HG03571 (cell line): ENCODE results near the gene COL13A1.

Experiments used
- ATAC-seq: cut with Tn5 transposase; IDR thresholded peaks from one replicate; pipeline ENCODE4 v1.9.1; 2021; ENCODE audit not compliant: unreplicated experiment

COL13A1 gene

DNA sequence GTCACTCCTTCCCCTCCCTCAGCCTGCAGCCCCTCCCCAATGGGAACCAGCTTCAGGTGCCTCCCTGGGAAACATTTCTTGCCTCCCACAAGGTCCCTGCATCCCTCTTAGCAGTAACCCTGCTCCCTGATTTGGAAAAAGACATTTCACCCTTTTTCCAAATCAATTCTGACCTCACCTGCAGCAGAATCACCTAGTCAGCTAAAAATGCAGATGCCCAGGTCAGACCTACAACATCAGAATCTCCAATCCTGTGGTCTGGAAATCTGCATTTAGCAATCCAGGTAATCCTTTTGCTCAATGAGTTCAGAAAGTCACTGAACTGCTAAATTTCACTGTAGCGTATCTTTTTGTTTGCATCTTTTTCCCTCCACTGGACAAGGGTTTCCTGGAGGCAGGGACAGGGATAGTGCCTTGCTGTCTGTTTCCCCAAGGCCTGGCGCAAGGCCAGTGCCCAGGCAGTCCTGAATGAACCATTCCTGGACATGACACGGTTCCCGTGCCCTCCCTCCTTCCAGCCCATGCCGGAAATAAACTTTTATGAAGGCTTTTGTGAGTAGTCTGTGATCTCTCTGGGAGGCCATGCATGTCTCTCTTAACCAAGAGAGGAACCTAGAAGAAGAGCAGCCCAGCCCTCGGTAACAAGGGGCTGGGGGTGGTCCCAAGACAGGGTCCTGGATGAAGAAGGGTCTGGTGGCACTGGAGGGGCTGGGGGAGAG is 44.0 kb downstream of the COL13A1 start:
- no peak for ATAC-seq

DNA sequence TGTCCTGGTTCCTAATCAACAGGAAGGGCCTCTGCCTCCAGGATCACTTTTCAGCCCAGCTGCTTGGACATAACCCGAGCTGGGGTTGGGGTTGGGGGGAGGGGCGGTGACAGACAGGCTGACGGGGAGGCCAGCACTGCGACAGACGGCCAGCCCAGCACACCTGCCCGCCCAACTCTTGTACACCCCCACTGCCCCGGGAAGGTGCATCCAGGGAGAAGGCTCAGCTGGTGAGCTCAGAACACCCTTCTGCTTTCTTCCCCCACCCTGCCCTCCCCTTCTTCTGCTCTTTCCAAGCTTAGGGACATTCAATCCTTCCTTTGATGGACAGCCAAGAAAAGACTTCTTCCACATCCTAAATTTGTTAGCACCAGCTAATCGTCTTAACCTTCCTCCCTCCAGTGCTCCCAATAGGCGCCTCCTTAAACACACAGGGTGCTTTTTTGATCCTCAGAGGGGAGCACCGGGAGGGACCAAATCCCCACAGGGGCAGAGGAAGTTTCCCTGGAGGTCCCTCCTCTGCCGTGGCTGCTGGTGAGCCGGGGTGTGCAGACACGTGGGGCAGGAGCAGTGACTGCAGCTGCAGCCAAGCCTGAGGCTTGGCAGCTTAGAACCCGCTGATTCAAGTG is 44.7 kb downstream of the COL13A1 start:
- no peak for ATAC-seq

DNA sequence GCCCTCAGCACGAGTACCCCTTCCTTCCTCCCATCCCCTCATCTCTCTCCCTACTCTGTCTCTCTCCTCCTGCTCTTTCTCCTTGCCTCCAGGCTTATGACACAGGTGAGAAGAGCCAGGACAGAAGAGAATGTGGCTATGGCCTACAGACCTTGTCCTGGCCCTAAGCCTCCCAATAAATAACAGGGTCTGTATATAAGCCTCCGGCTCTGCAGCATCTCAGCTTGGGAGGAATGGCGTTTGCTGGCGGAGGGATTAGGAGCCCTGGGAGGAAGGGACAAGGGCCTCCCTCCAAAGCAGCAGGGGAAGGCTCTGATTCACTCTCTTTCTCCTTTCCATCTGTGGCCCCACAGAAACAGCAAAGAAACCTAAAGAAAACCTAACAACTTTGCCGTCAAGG is 45.8 kb downstream of the COL13A1 start:
- no peak for ATAC-seq

DNA sequence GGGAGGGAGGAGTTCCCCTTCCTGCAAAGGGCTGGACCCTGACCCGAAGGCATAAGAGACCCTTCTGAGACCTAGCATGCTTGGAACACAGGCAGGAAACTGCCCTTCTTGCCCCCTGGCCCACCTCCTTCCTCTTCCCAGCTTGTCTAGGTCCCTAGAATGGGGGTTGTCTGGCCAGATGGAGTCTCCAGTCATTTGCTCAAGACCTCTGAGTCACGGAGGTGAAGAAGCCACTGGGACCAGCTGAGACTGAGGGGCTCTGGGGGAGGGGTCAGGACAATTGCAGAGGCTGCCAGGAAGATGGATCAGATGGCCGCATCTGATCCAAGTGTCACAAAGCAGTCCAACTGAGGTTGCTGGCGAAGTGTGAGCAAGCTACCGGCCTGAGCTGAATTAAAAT is 46.2 kb downstream of the COL13A1 start:
- ATAC-seq: no peak

DNA sequence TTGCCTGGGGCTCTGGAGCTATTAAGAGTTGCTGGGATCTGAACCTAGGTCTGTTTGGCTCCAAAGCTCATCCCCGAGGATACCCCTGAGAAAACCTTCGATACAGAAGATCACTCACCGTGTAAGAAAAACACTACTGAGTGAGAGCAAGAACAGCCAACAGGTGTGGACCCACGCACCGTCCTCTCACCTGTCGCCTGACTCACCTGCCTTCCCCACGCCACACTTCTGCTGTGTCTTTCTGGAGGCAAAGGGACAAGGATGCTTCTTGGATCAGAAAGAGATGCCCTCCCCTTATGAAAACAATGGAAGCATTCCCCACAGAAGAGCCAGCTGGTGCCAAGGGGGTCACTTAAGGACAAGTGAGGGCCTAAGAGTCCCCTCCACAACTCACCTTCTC is 46.7 kb downstream of the COL13A1 start:
- ATAC-seq: no peak

DNA sequence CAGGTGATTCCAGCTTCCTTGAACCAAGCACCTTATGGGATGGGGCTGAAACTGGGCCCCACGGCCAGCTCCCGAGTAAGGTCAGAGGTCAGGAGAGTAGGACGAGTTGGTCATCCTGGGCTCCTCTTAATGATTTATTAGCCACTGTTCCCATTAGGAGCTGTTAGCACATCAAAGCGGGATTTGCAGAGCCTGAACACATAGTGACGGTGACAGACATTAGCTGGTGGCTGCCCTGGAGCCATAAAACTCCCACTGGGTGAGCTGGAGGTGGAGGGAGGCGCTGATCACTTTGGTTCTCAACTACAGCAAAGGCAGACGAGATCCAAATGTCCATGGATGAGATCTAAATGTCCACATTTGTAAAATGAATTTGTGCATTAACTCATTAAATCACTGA is 48.1 kb downstream of the COL13A1 start:
- no peak for ATAC-seq

DNA sequence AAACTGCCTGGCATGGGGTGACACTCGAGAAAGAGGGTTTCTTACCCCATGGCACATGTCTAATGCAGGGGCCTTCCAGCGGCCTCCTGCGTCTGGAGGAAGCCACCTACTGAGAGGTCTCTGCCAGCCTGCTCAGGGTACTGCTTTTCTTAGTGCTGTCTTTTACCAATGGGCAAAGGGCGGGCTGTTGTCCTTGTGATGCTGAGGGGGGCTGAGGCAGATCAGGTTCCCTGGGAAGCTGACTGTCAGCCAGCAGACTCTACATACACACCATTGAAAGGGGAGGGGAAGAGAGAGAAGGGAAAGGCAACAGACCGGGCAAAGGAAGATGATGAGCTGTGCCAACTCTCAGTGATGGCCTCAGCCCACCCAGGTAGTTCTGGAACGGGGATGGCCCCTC is 48.7 kb downstream of the COL13A1 start:
- no peak for ATAC-seq

DNA sequence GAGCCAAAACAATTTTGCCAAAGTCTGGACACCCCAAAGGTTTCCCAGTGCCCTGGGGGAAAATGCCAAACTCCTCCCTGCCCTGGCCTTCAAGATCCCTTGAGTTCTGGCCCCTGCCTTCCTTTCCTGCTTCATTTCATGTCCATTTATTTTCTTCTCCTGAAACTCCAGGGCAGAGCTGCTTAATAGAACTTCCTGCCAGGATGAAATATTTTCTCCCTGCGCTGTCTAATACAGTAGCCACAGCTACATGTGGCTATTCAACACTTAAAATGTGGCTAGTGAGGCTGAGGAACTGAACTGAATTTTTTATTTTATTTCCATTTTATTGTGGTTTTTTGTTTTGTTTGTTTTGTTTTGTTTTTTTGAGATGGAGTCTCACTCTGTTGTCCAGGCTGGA is 49.6 kb downstream of the COL13A1 start:
- no peak for ATAC-seq

DNA sequence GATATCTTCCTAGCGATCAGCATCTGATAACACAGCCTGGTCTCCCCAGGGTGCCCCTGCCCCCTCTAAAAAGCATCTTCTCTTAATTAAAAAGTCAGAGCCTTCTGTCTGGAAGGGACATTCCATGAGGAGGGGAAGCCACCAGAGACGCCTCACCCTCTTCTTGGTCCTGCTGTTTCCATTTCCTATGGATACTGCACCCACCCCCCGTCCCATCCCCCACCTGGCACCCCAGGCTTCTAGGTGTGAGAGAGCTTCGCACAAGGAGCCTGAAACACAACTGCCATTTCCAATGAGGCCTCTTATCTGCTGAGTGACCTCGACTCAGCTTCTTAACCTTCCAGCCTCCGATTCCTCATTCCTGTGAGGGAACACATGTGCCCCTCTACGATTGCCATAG is 51.4 kb downstream of the COL13A1 start:
- ATAC-seq: no peak

DNA sequence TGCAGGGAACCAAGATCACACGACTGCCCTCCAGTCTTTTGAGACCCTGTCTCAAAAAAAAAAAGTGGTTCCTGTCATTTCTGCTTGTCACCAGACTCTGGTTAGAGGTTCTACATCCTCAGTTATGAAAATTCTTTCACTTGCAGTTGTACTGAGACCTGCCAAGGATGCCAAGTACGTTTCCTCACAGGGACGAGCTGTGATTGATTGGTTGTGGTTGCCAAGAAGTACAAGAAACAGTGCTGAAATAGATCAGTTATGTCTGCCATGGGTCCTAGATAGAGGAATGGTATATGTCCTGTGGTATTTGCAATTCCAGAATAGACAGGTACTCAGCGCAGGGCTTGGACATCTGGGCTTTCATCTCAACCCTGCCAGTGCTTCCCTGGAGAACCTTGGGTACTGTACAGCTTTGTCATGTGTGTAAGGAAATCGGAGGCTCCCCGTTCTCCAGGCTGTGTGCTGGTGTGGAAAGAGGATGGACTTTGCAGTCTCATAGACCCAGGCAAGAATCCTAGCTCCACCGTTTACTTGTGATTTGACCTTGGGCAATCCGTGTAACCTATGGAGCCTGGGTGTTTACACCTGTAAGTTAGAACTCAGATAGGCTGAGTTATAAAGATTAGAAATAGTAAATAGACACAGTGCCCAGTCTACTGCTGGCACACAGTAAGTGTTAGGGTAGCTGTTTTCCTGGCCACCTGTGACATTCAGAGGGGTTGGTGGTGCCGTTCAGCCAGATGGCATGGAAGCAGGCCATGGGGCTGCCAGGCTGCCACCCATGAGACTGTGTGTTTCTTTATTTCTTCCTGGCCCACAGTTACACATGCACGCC is 53.0 kb downstream of the COL13A1 start:
- no peak for ATAC-seq

DNA sequence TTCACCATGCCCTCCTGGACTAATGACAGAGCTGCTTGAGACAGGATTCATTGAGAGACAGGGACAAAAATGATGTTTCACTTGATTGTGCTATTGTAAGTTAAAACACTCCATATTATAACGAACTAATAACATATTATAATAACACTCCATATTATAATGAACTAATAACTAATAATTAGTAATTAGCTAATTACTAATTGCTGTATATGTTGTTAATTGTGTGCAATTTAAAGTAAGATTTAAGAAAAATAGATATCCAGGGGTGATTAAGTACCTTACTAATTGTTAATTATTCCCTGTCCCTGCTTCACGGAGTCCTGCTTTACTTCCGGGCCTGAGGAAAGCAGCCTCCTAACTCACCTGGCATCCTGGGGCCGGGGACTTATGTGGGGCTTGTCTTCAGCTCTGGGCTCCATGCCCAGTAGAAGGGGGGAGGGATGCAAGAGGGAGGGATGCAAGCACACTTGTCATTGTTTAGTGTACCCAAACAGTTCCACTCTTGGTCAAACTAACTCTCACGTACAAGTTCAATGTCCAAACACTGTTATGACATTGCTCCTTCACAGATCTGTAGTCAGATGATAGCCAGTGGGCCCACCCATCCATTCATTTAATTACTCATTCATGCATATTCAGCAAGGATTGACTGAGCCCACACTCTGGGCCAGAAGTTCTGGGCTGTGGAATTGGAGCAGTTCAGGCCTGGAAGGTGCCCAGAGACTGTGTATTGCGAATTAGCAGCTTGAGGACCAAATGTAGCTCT is 53.8 kb downstream of the COL13A1 start:
- no peak for ATAC-seq

DNA sequence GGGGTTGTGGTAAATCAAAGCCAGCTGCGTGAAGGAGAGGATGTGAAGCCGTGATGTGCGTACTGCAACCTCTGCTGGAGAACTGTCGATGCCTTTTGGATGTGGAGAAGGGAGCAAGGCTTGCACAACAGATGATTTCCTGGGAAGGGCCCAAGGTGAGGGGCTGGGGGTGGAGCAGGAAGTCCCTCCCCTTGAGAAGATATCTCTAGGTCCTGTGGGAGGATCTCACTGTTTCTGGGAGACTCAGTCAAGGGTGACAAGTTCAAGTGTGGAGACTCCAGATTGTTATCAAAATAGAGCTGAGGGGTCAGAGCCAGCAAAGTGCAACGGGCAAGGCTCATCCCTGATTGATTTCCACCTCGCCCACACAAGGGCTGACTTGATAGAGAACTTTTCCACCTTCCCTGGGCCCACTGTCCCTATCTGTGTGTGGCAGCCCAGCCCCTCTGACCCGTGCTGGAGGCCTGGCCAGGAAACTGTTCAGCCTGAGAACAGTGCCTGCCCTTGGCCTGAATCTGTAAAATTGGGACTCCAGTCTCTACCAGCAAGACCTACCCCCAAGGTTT is 55.0 kb downstream of the COL13A1 start:
- ATAC-seq: no peak

DNA sequence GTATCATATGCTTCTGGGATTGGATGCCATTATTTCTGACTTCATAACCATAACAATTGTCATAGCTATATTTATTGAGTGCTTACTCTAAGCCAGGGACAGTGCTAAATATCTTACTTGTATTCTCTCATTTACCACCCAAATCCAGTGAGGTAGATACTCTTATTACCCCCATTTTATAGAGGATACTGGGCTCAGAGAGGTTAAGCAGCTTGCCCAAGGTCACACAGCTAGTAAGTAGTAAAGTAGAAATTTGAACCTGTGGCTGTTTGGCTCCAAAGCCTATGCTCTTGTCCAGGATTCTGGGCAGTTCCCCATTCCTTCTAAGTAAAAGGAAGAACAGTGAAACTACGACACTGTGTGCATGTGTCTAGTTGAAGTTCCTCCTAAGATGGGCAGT is 56.5 kb downstream of the COL13A1 start:
- no peak for ATAC-seq

DNA sequence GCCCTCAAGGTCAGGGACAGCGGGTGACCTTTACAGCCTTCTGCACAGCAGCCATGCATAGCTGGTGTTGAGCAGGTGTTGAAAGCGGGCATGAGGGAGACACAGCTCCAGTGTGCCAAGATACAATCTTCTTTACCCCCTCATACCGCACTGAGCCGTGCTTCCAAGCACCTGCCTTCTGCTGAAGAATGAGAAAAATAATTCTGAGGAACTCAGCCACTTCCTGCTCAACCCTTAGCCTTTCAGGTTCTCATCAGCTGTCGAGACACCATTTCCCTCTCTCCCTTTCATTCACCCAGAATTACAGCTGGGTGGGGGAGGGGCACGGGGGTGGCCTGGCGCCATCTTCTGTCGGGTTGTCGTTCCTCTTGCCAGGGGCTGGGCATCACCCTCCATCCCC is 58.6 kb downstream of the COL13A1 start:
- no peak for ATAC-seq

DNA sequence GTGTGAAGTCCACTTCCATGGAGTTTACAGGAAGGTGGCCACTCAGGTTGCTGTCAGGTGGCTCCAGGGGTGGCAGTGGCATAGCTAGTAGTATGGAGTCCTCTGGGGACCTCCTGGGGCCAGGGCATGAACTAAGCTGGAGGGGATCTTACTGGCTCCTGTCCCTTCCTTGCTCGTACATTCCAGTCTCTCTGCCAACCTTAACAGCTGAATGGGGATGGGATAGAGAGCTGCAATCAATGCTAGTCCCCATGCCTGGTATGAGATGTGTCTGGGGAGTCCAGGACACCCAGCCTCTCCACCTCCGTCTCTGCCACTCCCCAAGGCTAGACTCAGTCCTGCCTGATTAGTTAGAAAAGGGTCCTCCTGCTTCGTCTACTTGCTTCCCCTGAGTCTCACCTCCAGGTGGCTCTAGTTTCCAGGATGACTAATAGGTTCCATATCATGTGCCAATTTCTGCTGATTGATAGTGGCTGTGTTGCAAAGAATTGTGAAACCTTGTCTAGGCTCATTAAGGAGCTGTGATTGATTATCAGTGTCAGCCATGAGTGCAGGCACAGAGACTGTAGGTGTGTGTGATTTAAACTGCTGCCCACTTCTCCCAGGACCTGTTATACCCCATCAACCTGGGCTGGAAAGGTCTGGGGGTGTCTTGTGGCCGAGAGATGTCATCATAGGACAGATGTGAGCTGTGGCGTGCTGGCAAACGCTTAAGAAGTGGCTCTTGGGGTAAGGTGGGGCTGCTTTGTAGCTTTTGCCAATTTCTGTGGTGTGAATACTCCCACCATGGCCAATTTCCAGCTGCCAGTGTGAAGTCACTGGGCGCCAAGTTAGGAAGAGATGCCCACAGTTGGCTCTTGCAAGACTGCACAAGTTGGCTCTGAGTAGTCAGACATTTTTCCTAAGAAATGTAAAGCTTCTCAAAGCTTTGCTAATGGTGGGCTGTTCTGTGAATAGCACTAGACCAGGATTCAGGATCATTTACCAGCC is 59.8 kb downstream of the COL13A1 start:
- ATAC-seq: no peak

DNA sequence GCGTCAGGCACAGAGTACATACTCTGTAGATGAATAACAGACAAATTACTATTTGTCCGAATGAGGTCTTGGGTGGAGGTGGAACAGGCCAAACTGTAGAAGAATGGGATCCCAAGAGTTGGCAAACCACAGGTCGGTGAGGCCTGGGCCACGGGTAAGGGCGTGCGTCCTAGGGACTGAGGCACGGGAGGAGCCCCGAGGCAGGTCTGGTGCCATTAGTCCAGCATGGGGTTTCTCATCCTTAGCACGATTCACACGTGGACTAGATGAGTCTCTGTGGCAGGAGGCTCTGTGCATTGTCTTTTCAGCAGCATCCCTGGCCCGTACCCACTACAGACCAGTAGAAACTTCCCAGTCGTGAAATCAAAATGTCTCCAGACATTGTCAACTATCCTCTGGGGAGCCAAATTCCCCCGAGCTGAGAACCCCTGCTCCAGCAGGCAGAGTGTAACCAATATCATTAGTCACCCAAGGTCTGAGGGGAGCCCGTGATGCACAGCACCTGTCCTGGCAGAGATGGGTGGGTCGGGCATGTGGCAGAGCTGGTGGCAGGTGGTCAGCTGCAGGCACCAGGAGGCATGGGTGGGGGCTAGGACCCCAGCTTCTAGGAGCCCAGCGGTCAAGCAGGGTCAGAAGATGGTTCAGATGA is 61.3 kb downstream of the COL13A1 start:
- no peak for ATAC-seq

DNA sequence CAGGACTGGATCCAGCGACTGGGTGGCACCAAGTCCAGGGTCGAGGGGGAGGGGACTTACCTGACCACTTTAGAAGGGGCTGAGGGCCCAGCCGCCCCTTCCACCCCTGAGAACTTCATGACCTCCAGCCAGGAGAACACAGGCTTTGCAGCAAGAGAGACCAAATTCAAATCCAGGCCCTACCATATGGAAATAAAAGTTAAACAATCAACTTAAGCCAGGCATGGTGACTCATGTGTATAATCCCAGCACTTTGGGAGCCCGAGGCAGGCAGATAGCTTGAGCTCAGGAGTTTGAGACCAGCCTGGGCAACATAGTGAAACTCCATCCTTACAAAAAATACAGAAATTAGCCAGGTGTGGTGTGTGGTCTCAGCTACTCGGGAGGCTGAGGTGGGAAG is 61.9 kb downstream of the COL13A1 start:
- no peak for ATAC-seq

DNA sequence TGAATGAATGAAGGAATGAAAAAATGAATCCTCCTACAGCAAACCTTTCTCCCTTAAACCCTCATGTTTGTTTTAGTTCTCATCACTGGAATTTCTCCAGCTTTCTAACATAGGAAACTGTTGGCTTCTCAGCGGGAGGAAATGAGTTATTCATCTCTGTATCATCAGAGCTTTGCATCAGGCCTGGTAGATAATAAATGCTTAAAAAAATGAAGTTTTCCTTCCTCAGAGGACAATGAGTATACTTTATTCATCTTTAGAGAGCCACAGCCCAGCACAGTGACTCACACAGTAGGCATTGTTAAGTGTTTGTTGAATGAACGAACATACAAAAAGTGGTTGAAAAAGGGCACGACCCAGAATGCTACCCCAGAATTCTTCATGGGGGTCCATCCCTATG is 62.6 kb downstream of the COL13A1 start:
- no peak for ATAC-seq

DNA sequence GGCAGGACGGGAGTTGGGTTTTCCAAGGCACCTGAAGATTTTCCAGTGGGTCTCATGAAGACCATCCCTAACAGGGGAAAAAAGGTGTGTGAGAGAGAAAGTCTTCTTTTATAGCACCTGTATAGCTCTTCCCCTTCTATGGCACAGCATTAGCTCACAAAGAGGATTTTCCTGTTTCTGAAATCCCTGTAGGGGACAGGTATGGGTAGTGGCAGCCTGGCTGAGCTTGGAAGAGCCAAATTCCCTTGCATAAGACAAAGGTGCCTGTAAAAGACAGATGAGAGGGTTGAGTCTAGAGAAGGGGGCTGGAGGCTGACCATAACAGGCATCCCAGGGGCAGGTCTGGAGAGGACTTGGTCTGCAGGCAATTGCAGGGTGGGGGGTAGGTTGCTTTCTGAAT is 63.7 kb downstream of the COL13A1 start:
- no peak for ATAC-seq
